GM04503 (cell line): ENCODE results near the gene CFAP45.
A peak's percentile ranks its signal among the peaks of the same experiment; 100 is the strongest.
"Not testable (repeated sequence)": the region's sequence is repeated elsewhere in the genome, so short reads cannot be mapped to it uniquely, and the experiment has no call there.

Experiments used
- DNase-seq: peaks from one replicate; pipeline ENCODE4 v3.0.0-alpha.2; 2012; ENCODE audit warnings: low read depth

Gene CFAP45

GRCh38 chr1:159904036-159904435 is 4.1 kb upstream of the CFAP45 start:
- not testable (repeated sequence) for DNase-seq

- no peak for DNase-seq
Measured at GRCh38 chr1:159902541-159902940, 2.6 kb upstream of the CFAP45 start.

- DNase-seq, result no peak
Measured at GRCh38 chr1:159900755-159901360, 893 bp upstream of the CFAP45 start.

- not testable (repeated sequence) for DNase-seq
Measured at GRCh38 chr1:159899634-159900033, 331 bp downstream of the CFAP45 start.

DNA sequence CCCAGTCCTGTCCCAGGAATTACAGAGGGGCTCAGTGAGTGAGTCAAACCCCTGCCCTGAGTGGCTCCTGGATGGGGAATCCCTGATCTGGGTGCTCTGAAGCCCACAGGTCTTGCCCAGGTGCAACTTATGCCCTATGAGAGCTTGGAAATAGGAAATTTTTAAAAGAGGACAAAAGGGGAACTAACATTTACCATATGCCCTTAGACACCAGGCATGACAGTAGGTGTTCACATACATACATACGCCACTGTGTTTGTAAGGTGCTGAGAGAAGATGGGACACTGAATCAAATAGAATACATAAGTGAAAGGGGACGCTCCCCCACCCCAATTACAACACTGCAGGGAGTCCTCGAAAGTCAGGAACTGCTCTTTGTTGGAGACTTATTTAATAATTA is 1.4 kb downstream of the CFAP45 start:
- no peak for DNase-seq

DNA sequence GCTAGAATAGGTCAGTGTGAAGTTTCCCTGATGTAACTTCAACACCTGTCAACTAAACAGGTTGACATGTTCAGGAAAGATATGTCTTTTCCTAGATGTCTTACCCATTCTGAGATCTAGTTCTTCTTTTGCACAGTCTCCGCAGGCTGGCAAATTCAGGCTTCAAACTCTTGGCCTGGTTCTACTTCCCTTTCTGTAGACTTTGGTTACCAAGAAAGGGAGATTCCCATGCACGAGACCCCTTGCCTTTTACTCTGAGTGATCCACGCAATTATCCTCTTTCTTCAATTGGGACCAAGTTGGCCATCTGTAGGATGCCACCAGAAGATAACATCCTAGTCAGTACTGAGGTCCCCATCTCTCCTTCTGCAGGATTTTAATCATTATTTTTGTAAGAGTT is 2.0 kb downstream of the CFAP45 start:
- DNase-seq, result no peak

GRCh38 chr1:159896546-159896930 is 3.4 kb downstream of the CFAP45 start:
- no peak for DNase-seq

DNA sequence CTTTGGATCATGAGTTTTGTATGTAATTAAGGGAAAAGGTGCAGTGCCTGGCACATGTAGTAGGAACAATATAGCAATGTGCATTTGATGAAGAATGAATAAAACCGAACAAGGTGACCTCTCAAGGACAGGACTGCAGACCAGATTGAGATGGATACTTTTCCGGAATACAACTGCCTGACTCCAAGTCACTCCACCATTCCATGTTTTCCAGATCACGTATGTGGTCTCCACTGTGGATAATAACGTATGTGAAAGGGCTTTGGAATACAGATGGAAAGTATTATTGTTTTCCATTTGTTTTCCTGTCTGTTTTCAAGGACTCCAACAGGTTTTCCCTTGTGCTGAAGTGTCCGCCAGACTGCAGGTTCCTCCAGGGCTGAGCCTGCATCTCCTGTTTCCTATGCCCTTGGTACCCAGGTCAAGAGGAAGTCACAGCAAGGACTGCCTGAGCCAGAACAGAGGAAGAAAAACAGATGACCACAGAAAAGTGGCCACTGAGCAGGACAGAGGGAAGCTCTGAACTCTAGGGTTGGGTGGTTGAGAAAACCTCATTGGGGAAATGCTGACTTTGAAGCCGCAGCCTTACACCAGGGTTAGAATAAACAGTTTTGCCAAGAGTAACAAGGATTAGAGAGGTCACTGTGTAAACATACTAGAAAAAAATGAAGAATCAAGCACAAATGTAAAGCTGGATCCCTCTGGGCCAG is 4.0 kb downstream of the CFAP45 start:
- DNase-seq, result no peak

DNA sequence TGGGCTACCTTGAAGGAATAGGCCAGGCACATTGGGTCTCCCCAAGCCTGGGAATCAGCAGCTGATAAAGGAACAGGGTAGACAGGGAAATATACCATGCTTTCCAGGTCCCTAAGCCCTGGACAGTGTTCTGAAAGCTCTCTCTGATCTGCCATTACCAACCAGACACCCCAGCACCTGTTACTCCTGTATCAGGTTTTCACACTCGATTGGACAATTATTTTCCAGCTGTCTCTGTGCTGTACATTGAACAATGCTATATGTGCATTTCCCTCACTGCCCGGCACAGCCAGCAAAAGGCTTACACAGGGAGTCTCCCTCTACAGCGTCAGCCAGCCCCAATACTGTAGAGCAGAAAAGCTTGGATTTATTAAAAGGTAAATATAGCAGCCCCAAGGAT is 4.7 kb downstream of the CFAP45 start:
- no peak for DNase-seq

- DNase-seq, result no peak
Measured at GRCh38 chr1:159892944-159893343, 7.0 kb downstream of the CFAP45 start.

GRCh38 chr1:159891275-159892157 is 8.4 kb downstream of the CFAP45 start:
- DNase-seq, result no peak

- DNase-seq, result no peak
Measured at GRCh38 chr1:159890390-159890789, 9.6 kb downstream of the CFAP45 start.

GRCh38 chr1:159889821-159890252 is 10.1 kb downstream of the CFAP45 start:
- peak; percentile 90 for DNase-seq

DNA sequence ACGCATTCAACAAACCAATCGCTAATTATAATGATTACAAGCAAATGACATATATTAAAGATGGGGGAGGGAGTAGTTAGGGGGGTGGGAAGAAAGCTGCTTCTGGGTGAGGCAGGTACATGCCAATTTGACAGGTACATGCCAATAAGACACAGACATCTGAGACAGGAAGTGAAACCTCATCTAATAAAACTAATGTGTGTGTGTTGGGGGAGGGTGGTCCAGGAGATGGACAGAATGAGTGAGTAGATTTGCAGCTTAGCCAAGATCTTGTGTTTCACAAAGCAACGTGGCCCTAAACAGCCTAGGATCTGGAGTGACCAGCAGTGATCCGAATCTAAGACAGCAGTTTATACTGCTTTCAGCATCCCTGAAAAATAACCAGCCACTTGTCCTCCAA is 10.8 kb downstream of the CFAP45 start:
- DNase-seq, result no peak

DNA sequence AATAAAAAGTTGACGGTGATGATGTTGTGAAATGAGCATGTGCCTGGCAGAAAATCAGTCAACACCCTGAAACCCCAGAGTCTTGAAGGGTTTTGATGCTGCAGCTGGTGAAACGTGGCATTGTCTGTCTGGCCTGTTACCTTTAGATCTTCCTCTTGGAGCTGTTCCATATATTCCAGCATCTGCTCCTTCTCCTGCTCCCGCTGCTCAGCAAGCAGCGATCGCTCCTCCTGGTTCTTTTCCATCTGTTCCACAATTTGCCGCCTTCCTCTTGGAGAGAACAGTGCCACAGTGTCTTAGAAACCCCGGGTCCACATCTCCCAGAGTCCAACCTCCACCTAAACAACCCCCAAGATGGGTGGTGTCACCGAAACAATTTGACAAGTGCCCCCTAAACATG is 15.7 kb downstream of the CFAP45 start:
- no peak for DNase-seq

GRCh38 chr1:159883134-159883533 is 16.8 kb downstream of the CFAP45 start:
- no peak for DNase-seq

DNA sequence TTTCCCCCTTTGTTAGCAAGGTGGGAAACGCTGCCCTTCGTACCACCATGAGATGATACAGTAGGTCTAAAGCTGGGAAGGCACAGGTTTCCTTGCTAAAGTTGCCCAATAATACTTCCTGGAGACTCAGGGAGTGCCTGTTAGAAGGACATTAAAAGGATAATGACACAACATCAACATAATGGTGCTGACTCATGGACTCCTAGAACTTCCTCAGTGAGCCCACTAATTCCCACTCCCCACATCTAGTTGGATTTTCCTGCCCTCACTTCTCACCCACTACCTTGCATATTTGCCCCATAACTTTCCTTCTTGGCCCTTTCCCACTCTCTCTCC is 17.5 kb downstream of the CFAP45 start:
- DNase-seq, result no peak

GRCh38 chr1:159881622-159882526 is 18.1 kb downstream of the CFAP45 start:
- DNase-seq, result peak; percentile 76

- DNase-seq, result no peak
Measured at GRCh38 chr1:159880430-159880829, 19.5 kb downstream of the CFAP45 start.

DNA sequence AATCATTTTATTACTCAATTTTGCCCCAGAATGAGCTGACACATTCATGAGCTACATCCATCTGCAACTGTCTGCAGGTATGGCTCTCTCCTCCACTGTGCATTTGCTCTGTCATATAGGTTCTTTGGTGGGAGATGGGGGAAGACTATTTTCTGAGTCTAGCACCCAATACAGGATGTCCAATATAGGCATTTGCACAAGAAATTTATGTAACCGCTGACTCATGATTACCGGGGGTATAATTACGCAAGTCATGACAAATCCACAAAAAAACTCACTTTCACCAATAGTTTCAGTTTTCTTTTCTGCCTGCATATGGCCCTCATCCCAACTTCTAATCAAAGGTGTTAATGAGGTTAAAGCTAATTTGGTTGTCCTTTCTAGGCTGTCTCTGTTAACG is 20.0 kb downstream of the CFAP45 start:
- DNase-seq, result peak; percentile 42

- no peak for DNase-seq
Measured at GRCh38 chr1:159879136-159879535, 20.8 kb downstream of the CFAP45 start.
